Osteoblast (primary cell): Measurements from ENCODE around the gene RHOJ. TPM values are rescaled to one million over a fixed set of nuclear protein-coding genes. Genes with fewer than 3 reads are reported as not detected.

ENCODE experiments used
- DNase-seq: peaks from one replicate; pipeline ENCODE4 v3.0.0; 2011; ENCODE audit warnings: low spot score, mixed read lengths; ENCODE audit not compliant: insufficient read length; ENCODE audit errors: missing footprints
- H2AFZ ChIP-seq: 2 replicates; pipeline ENCODE4 v1.6.0; 2011; ENCODE audit warnings: mild to moderate bottlenecking, low read length
- H3K27ac ChIP-seq: 2 replicates; pipeline ENCODE4 v1.5.1; 2011; ENCODE audit warnings: mild to moderate bottlenecking, low read depth, low read length, moderate library complexity
- H3K27me3 ChIP-seq: 2 replicates; pipeline ENCODE4 v1.6.0; 2012; ENCODE audit warnings: mild to moderate bottlenecking, control low read depth, inconsistent platforms, low read length, moderate library complexity; ENCODE audit not compliant: insufficient read depth
- H3K36me3 ChIP-seq: 2 replicates; pipeline ENCODE4 v1.5.1; 2011; ENCODE audit warnings: mild to moderate bottlenecking, low read length, control low read depth, moderate library complexity; ENCODE audit not compliant: insufficient read depth
- H3K4me1 ChIP-seq: 2 replicates; pipeline ENCODE4 v1.5.1; 2011; ENCODE audit warnings: mild to moderate bottlenecking, low read length, control low read depth, moderate library complexity; ENCODE audit not compliant: insufficient read depth
- H3K4me2 ChIP-seq: 2 replicates; pipeline ENCODE4 v1.6.0; 2011; ENCODE audit warnings: mild to moderate bottlenecking, low read length; ENCODE audit not compliant: insufficient read depth
- H3K4me3 ChIP-seq: fragments of 200-600 bp; sonication (generic); 3 replicates; pipeline ENCODE4 v1.5.1; 2012; ENCODE audit warnings: mild to moderate bottlenecking, low read length, inconsistent platforms; ENCODE audit not compliant: insufficient read depth
- H3K79me2 ChIP-seq: 2 replicates; pipeline ENCODE4 v1.6.0; 2012; ENCODE audit warnings: mild to moderate bottlenecking, low read length, control low read depth, inconsistent platforms; ENCODE audit not compliant: insufficient read depth
- H3K9me3 ChIP-seq: 2 replicates; pipeline ENCODE4 v1.5.1; 2011; ENCODE audit warnings: low read depth, low read length, control low read depth
- H4K20me1 ChIP-seq: 2 replicates; pipeline ENCODE4 v1.6.0; 2012; ENCODE audit warnings: mild to moderate bottlenecking, low read length, control low read depth; ENCODE audit not compliant: insufficient read depth
- total RNA-seq: library from RNA; depleted of rRNA; stranded (reverse); fragments of >200 nt; gene quantifications from 2 replicates; pipeline ENCODE4 v1.2.3, GENCODE V29; 2012
- TF ChIP-seq, protein P1 (sequence below): IDR thresholded peaks from 2 replicates; pipeline ENCODE4 v1.5.1; 2011; ENCODE audit warnings: mild to moderate bottlenecking, low read depth, low read length, moderate library complexity; ENCODE audit errors: extremely low read depth

The RHOJ gene
- total RNA-seq, 1 donor: 4.3 TPM

DNA sequence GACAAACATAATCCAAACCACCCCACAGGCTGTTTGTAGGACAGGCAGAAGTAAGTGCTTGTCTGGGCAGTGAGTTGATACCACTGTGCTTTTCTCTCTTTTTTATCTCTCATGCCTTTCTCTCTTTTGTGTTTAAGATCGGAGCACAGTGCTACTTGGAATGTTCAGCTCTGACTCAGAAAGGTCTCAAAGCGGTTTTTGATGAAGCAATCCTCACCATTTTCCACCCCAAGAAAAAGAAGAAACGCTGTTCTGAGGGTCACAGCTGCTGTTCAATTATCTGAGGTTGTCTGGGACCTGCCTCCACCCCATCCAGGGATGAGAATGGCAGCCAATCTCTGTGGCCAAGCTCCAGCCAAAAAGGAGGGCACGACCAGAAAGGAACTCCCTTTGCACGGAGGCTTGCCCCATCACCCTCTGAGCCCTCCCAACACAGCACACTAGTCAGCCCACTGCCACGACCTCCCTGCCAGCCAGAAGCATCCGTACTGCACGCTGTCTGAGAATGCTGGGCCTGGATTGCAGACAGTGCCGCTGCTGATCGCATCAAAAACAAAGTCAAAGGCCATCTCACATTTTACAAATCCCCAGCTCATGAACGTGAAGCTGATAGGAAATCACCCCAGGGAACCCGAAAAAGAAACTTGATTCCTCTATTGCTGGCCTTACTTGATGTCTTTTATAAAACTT is 86.6 kb downstream of the RHOJ start:
- TF ChIP-seq, protein P1, sequence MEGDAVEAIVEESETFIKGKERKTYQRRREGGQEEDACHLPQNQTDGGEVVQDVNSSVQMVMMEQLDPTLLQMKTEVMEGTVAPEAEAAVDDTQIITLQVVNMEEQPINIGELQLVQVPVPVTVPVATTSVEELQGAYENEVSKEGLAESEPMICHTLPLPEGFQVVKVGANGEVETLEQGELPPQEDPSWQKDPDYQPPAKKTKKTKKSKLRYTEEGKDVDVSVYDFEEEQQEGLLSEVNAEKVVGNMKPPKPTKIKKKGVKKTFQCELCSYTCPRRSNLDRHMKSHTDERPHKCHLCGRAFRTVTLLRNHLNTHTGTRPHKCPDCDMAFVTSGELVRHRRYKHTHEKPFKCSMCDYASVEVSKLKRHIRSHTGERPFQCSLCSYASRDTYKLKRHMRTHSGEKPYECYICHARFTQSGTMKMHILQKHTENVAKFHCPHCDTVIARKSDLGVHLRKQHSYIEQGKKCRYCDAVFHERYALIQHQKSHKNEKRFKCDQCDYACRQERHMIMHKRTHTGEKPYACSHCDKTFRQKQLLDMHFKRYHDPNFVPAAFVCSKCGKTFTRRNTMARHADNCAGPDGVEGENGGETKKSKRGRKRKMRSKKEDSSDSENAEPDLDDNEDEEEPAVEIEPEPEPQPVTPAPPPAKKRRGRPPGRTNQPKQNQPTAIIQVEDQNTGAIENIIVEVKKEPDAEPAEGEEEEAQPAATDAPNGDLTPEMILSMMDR: no peak
- Histone ChIP-seq H3K36me3 (no peaks in the 10 kb centered on the region), H3K4me3 (no peak overlapping the region), H2AFZ (no peak overlapping the region), H3K9me3 (no peaks in the 10 kb centered on the region), H3K27ac (no peak overlapping the region), H3K27me3 (no peaks in the 10 kb centered on the region), H3K4me2 (no peak overlapping the region), H3K79me2 (no peaks in the 10 kb centered on the region), H3K4me1 (no peaks in the 10 kb centered on the region), H4K20me1 (no peaks in the 10 kb centered on the region)
- no peak for DNase-seq

DNA sequence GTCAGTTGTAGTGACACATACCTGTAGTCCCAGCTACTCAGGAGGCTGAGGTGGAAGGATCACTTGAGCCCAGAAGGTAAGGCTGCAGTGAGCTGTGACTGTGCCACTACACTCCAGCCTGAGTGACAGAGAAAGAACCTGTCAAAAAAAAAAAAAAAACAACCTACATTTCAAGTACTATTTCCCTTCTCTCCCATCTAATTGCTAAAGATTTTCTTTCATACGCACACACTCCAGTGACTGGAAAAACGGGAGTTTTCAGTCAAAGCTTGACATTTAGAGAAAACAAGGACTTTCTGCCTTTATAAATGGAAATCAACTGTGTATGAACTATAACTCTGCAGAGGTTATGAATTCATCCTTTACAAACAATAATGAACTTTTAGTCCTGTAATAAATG is 88.6 kb downstream of the RHOJ start:
- no peaks in the 10 kb centered on the region for H3K36me3 ChIP-seq
- no peak overlapping the region for H3K4me2 ChIP-seq
- H3K27me3 ChIP-seq: no peaks in the 10 kb centered on the region
- no peak for DNase-seq
- no peaks in the 10 kb centered on the region for H3K9me3 ChIP-seq
- TF ChIP-seq, protein P1: no peak
- H3K27ac ChIP-seq: no peak overlapping the region
- no peaks in the 10 kb centered on the region for H4K20me1 ChIP-seq
- H3K79me2 ChIP-seq: no peaks in the 10 kb centered on the region
- no peaks in the 10 kb centered on the region for H3K4me1 ChIP-seq
- no peak overlapping the region for H2AFZ ChIP-seq
- H3K4me3 ChIP-seq: no peak overlapping the region

GRCh38 chr14:63295231-63295685 is 91.0 kb downstream of the RHOJ start:
- TF ChIP-seq, protein P1: no peak
- H3K4me3 ChIP-seq: no peak overlapping the region
- H3K79me2 ChIP-seq: no peaks in the 10 kb centered on the region
- H3K4me1 ChIP-seq: no peaks in the 10 kb centered on the region
- no peak for DNase-seq
- no peaks in the 10 kb centered on the region for H3K27me3 ChIP-seq
- H2AFZ ChIP-seq: no peak overlapping the region
- H4K20me1 ChIP-seq: no peaks in the 10 kb centered on the region
- H3K4me2 ChIP-seq: peak overlapping the region; percentile 10
- H3K36me3 ChIP-seq: no peaks in the 10 kb centered on the region
- H3K9me3 ChIP-seq: no peaks in the 10 kb centered on the region
- H3K27ac ChIP-seq: no peak overlapping the region

DNA sequence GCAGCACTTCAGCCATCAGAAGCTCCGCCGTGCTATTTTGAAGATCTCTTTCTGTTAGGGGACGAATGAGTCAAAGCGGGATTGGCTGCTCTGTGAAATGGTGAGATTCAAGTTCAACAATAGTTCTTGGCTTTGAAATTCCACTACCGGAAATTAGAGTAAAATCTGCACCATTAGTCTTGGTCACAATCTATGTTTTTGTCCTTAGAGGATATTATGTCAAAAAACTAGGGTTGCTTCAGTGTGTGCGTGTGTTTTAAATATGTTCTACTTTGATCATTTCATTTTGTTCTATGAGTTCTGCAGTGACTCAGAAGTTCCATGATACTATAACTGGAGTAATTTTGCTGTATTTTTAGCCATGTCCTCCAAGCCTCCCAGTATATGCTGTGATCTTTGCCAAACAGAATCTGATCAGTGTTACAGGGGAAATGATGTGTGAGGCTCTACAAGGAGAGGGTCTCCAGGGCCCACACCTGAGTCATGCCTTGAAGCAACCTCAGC is 91.9 kb downstream of the RHOJ start:
- TF ChIP-seq, protein P1: no peak

More for the DNA sequence above, 91.9 kb downstream of the RHOJ start:
- no peaks in the 10 kb centered on the region for H3K9me3 ChIP-seq
- H3K27ac ChIP-seq: no peak overlapping the region
- DNase-seq: no peak
- no peaks in the 10 kb centered on the region for H3K79me2 ChIP-seq
- H3K4me1 ChIP-seq: no peaks in the 10 kb centered on the region
- H3K27me3 ChIP-seq: peaks cover 3% of the 10 kb centered on the region
- no peak overlapping the region for H3K4me2 ChIP-seq
- H3K4me3 ChIP-seq: no peak overlapping the region
- no peaks in the 10 kb centered on the region for H3K36me3 ChIP-seq
- H2AFZ ChIP-seq: no peak overlapping the region
- H4K20me1 ChIP-seq: no peaks in the 10 kb centered on the region
